Tibial nerve (tissue), 4 donors: ENCODE measurements around the gene EML1. TPM values are rescaled to one million over a fixed set of nuclear protein-coding genes. Genes with fewer than 3 reads are reported as not detected.
A peak's percentile ranks its signal among the peaks of the same experiment; 100 is the strongest.

Experiments used
- DNase-seq, 2 donors: peaks; one replicate each; pipeline ENCODE4 v3.0.0-alpha.2; 2019; ENCODE audit warnings: low spot score in 2 of 2
- H3K27ac ChIP-seq, 4 donors: fragments of 200-600 bp; sonication (generic) in 3 of 4; one replicate each; pipeline ENCODE4 v1.5.1; 2017 to 2019; ENCODE audit warnings: mild to moderate bottlenecking in 1 of 4
- H3K27me3 ChIP-seq, 2 donors: fragments of 200-600 bp; sonication (generic) in 1 of 2; one replicate each; pipeline versions ENCODE4 v1.5.1 to v1.6.0; 2017 to 2019
- H3K36me3 ChIP-seq, 3 donors: fragments of 200-600 bp; sonication (generic); one replicate each; pipeline ENCODE4 v1.5.1; 2018 to 2019
- H3K4me1 ChIP-seq, 4 donors: fragments of 200-600 bp; sonication (generic) in 3 of 4; one replicate each; pipeline ENCODE4 v1.5.1; 2017 to 2019
- H3K4me3 ChIP-seq, 4 donors: fragments of 200-600 bp; sonication (generic) in 3 of 4; one replicate each; pipeline ENCODE4 v1.5.1; 2017 to 2019; ENCODE audit warnings: mild to moderate bottlenecking in 1 of 4, moderate library complexity in 1 of 4
- H3K9me3 ChIP-seq, 4 donors: fragments of 200-600 bp; sonication (generic) in 3 of 4; one replicate each; pipeline ENCODE4 v1.5.1; 2017 to 2019
- EP300 ChIP-seq, 2 donors: sonication (generic); formaldehyde crosslinking; IDR thresholded peaks; one replicate each; pipeline ENCODE4 v1.6.1; 2017; ENCODE audit warnings: antibody characterized with exemption in 2 of 2, mild to moderate bottlenecking in 1 of 2
- POLR2A ChIP-seq, 2 donors: fragments of 450-650 bp; IDR thresholded peaks; one replicate each; pipeline ENCODE4 v1.6.1; 2017; ENCODE audit warnings: antibody characterized with exemption in 2 of 2, mild to moderate bottlenecking in 2 of 2, moderate library complexity in 2 of 2
- WGBS, 2 donors: methylation state at CpG; one replicate each; pipeline ENCODE4 v1.1.5; 2018; 5-methylcytosine and 5-hydroxymethylcytosine counted together
- total RNA-seq, 4 donors: library from RNA; depleted of rRNA; stranded (reverse); fragments of >200 nt; gene quantifications; one replicate each; pipeline ENCODE4 v1.1.0, GENCODE V29; 2016
- TF ChIP-seq, protein P1 (sequence below), 5 experiments: fragments of 200-600 bp in 3 of 5; fragments of 450-650 bp in 2 of 5; sonication (generic) in 3 of 5; IDR thresholded peaks; one replicate each; pipeline ENCODE4 v1.5.1; 2016 to 2019; ENCODE audit warnings: antibody characterized with exemption in 5 of 5, mild to moderate bottlenecking in 3 of 5, moderate library complexity in 2 of 5

Gene EML1
- total RNA-seq, 4 donors from 2014 or later = 32.4 to 82.8 (median 55.2) TPM

DNA sequence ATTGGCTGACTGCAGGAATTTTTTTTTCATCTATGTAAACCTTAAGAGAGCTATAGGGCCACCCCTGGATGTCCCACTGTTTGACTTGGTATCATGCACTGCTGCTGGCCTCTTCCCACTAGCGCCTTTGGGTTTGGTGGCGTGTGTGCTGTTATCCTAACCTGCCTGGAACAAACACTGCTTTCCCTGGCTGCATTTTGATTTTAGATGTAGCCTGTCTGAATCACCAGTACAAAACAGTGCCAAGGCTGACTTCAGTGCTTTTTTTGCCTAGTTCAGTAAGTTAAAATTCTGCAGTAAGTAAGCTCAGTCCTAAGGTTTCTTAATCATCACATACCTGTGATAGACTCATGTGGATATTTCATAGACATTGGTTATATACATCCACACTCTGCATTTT, 99.2 kb downstream of the EML1 start:
- Histone ChIP-seq H3K4me1 (no peaks in the 10 kb centered on the region), H3K27me3 (no peaks in the 10 kb centered on the region), H3K27ac (no peak overlapping the region), H3K36me3 (peaks cover 0 to 31% (median 2%) of the 10 kb centered on the region in 3 donors), H3K9me3 (no peaks in the 10 kb centered on the region), H3K4me3 (no peak overlapping the region)
- DNase-seq = no peak
- TF ChIP-seq EP300 (IDR thresholded peaks at IDR 0.05) = no peak
- TF ChIP-seq, protein P1, sequence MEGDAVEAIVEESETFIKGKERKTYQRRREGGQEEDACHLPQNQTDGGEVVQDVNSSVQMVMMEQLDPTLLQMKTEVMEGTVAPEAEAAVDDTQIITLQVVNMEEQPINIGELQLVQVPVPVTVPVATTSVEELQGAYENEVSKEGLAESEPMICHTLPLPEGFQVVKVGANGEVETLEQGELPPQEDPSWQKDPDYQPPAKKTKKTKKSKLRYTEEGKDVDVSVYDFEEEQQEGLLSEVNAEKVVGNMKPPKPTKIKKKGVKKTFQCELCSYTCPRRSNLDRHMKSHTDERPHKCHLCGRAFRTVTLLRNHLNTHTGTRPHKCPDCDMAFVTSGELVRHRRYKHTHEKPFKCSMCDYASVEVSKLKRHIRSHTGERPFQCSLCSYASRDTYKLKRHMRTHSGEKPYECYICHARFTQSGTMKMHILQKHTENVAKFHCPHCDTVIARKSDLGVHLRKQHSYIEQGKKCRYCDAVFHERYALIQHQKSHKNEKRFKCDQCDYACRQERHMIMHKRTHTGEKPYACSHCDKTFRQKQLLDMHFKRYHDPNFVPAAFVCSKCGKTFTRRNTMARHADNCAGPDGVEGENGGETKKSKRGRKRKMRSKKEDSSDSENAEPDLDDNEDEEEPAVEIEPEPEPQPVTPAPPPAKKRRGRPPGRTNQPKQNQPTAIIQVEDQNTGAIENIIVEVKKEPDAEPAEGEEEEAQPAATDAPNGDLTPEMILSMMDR (IDR thresholded peaks at IDR 0.05) = no peak
- no peak for TF ChIP-seq POLR2A (IDR thresholded peaks at IDR 0.05)
- WGBS, 2 donors = 85 to 93% methylated on average over 2 of the region's 2 CpGs

DNA sequence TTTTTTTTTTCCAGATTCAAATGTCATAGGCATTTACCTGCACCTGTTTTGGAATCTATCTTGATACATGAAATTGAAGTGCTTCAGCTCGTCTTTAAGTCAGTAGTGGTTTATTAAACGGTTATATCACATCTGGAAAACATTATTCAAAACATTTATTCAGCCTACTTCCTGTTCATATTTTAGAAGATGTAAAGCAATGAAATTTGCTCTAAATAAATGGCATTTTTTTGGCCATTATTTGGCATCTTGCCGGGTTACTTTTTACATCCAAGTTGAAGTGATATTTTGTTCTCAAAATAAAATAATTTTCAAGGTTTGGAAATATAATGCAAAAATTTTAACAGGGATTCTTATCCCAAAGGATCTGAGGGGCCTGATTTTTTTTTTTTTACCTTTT, 103.1 kb downstream of the EML1 start:
- Histone ChIP-seq H3K9me3 (no peaks in the 10 kb centered on the region), H3K27me3 (no peaks in the 10 kb centered on the region), H3K36me3 (peaks cover 2 to 38% (median 3%) of the 10 kb centered on the region in 3 donors), H3K27ac (no peak overlapping the region), H3K4me1 (no peaks in the 10 kb centered on the region), H3K4me3 (no peak overlapping the region)
- no peak for TF ChIP-seq POLR2A (IDR thresholded peaks at IDR 0.05)
- no peak for TF ChIP-seq EP300 (IDR thresholded peaks at IDR 0.05)
- TF ChIP-seq, protein P1 (IDR thresholded peaks at IDR 0.05) = no peak
- WGBS, 2 donors = 42 to 48% methylated on average over 3 of the region's 3 CpGs
- no peak for DNase-seq

DNA sequence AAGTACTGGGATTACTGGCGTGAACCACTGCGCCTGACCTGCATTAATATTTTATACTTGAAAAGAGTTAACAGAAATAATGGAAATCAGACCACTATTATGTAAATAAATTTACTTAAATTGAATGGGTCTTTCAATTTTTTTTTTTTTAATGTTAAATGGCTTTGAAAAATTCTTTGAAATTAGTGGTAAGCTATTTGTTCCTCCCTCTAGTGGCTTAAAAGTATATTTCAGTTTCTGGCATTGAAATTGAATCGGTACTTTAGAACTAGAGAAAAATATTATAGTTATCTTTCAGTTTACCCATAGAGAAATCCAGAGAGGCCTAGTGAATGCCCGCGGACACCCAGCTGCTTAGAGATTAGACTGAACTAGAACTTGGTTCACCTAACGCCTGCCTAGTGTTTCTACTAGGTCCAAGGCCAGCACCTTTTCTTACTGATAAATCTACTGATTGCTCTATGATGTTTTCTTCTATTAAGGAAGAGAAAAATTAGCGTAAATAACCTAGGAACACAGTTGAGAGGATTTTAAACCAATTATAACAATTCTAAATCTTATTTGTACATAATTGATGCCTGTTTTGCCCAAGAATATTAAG, 106.5 kb downstream of the EML1 start:
- Histone ChIP-seq H3K36me3 (peaks cover 2 to 52% (median 3%) of the 10 kb centered on the region in 3 donors), H3K27ac (no peak overlapping the region), H3K4me1 (no peaks in the 10 kb centered on the region), H3K4me3 (no peak overlapping the region), H3K9me3 (no peaks in the 10 kb centered on the region), H3K27me3 (no peaks in the 10 kb centered on the region)
- TF ChIP-seq EP300 (IDR thresholded peaks at IDR 0.05) = no peak
- TF ChIP-seq, protein P1 (IDR thresholded peaks at IDR 0.05) = peak; percentile 19 to 62 (median 36)
- no peak for TF ChIP-seq POLR2A (IDR thresholded peaks at IDR 0.05)
- no peak for DNase-seq
- WGBS, 2 donors = 63 to 74% methylated on average over 7 of the region's 7 CpGs

DNA sequence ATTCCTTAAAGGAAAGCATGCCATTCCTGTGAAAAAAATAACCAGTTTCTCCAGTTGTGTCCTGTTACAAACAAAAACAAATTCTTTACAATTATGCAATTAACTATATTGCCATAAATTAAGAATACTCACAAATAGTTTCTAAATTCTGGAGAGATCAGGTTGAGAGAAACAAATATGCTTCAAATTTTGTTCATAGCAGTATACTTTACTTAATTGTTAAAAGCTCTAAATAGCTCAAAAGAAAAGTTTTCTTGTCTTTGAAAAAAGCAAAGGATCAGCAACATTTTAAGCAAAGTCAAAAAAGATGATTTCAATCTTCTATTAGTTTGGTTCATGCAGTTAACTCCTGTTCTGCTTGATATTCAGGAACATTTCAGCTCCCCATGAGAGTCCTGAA, 109.7 kb downstream of the EML1 start:
- no peaks in the 10 kb centered on the region for H3K27me3 ChIP-seq
- DNase-seq = no peak
- peaks cover 0 to 72% (median 3%) of the 10 kb centered on the region in 3 donors for H3K36me3 ChIP-seq
- TF ChIP-seq, protein P1 (IDR thresholded peaks at IDR 0.05) = no peak
- TF ChIP-seq POLR2A (IDR thresholded peaks at IDR 0.05) = no peak
- no peak overlapping the region for H3K27ac ChIP-seq
- no peaks in the 10 kb centered on the region for H3K9me3 ChIP-seq
- H3K4me3 ChIP-seq = no peak overlapping the region
- no peaks in the 10 kb centered on the region for H3K4me1 ChIP-seq

DNA sequence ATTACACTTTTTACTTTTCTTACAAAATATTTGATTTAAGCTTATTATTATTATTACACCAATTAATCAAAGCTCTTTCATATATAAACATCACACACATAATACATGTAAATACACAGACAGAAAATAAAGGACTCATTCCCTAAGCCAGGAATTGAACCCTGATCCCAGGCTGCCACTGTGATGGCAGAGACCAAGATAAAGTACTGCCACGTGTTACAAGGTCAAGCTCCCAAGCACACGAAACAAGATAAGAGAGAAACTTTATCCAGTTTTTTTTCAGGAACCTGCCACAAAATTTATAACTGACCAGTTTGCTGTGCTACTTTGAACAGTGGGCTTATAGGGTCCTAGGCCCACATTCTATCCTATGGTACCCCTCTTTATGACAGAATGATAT, 111.3 kb downstream of the EML1 start:
- TF ChIP-seq POLR2A (IDR thresholded peaks at IDR 0.05) = no peak
- TF ChIP-seq EP300 (IDR thresholded peaks at IDR 0.05) = no peak
- TF ChIP-seq, protein P1 (IDR thresholded peaks at IDR 0.05) = no peak
- Histone ChIP-seq H3K27ac (no peak overlapping the region), H3K36me3 (peaks cover 0 to 88% (median 3%) of the 10 kb centered on the region in 3 donors), H3K4me1 (peaks cover 0 to 9% (median 0%) of the 10 kb centered on the region in 4 donors), H3K9me3 (no peaks in the 10 kb centered on the region), H3K27me3 (no peaks in the 10 kb centered on the region), H3K4me3 (no peak overlapping the region)
- 84 to 86% methylated on average over 2 of the region's 2 CpGs for WGBS, 2 donors
- no peak for DNase-seq
